K562 treated with DMSO at 1 percent for 12 hours (cell line): Measurements from ENCODE around the gene WDR26. TPM values are rescaled to one million over a fixed set of nuclear protein-coding genes. Genes with fewer than 3 reads are reported as not detected.

Source experiments
- total RNA-seq: library from RNA; unstranded; fragments of 300-600 nt; gene quantifications from 2 replicates; pipeline ENCODE4 v1.2.3, GENCODE V29; 2022; ENCODE audit not compliant: insufficient read depth

The WDR26 gene
- total RNA-seq: 16.5 and 73.1 TPM in 2 replicates

GRCh38 chr1:224434691-224435317 lies at the start of gene WDR26:
Gene WDR26 (minus strand): TSS chr1:224434797.

GRCh38 chr1:224356685-224357625 lies 77.6 kb downstream of the WDR26 start, which contains the start of gene CNIH4:
Gene CNIH4 (plus strand): TSS chr1:224356879. CDS start chr1:224356925, 46 bp downstream.

Other genes starting within 250 kb of the WDR26 start
- 18.9 and 40.5 TPM in 2 replicates for gene NVL, start 104.6 kb downstream of the WDR26 start, total RNA-seq
- 38.7 and 43.2 TPM in 2 replicates for gene CNIH4, start 77.9 kb downstream of the WDR26 start, total RNA-seq
- gene CNIH3, start 181.5 kb upstream of the WDR26 start, total RNA-seq: 2.0 and 2.3 TPM in 2 replicates